Measurements from ENCODE around the gene PIAS2.
"Not testable (repeated sequence)": the region's sequence is repeated elsewhere in the genome, so short reads cannot be mapped to it uniquely, and the experiment has no call there.

Gene PIAS2

GRCh38 chr18:46899274-46899948 is 17.9 kb downstream of the PIAS2 start:
- peak; percentile 36 for DNase-seq

- no peak for DNase-seq
These were observed 23.2 kb downstream of the PIAS2 start for GRCh38 chr18:46894124-46894523.

DNA sequence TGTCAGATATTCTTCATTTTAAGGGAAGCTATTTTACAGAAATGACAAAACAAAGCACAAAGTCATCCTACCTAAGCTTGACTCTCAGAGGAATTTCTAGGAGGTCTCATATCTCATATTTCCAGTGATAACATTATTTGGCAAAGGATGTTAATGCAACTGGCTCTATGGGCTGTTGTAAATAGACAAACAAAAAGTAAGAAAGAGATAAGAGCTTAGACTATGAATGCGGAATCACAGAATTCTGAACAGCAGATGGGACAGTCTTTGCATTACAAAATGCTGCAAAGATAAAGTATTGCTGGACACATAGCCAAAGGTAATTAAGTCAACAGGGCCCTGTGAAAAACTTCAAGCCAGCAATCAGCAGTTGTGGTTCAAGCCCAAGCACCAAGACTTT is 23.9 kb downstream of the PIAS2 start:
- no peak for DNase-seq

- no peak for DNase-seq
These were observed 24.5 kb downstream of the PIAS2 start for GRCh38 chr18:46892842-46893241.

- no peak for DNase-seq
These were observed 25.5 kb downstream of the PIAS2 start for GRCh38 chr18:46891742-46892214.

DNA sequence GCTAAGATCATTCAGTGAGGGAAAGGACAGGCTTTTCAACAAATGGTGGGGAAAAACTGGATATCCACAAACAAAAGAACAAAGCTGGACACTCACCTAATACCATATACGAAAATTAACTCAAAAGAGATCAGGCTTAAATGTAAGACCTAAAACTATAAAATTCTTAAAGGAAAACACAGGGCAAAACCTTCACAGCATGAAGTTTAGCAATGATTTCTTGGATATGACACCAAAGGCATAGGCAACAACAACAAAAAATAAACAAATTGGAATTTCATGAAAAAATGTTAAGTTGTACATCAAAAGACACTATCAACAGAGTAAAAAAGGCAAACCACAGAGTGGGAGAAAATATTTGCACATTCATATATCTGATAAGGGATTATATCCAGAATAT is 28.3 kb downstream of the PIAS2 start:
- no peak for DNase-seq

GRCh38 chr18:46886893-46887292 is 30.4 kb downstream of the PIAS2 start:
- DNase-seq = no peak

GRCh38 chr18:46883180-46883579 is 34.1 kb downstream of the PIAS2 start:
- no peak for DNase-seq

- DNase-seq = no peak
These were observed 39.8 kb downstream of the PIAS2 start for GRCh38 chr18:46877329-46877987.

GRCh38 chr18:46868169-46868921 is 49.0 kb downstream of the PIAS2 start:
- no peak for DNase-seq

GRCh38 chr18:46867367-46868143 is 49.8 kb downstream of the PIAS2 start:
- no peak for DNase-seq

DNA sequence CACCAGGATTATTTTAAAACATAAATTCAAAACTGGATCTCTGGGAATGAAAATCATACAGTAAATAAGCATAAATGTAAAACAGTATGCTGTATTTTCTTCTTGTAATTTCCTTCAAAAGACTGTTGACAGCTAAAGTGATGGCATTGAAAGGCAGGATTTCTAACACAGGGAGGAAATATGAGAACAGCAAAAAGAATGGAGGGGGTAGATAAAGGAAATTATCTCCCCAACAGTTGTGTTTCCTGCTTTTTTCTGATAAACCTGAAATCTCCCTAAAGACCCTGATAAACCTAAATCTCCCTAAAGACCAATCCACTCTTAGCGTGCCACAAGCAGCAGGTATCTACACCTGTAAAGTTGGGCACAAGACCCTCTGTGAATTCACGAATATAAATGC is 50.8 kb downstream of the PIAS2 start:
- DNase-seq = no peak

GRCh38 chr18:46865245-46865644 is 52.1 kb downstream of the PIAS2 start:
- DNase-seq = not testable (repeated sequence)

GRCh38 chr18:46859855-46860254 is 57.5 kb downstream of the PIAS2 start:
- no peak for DNase-seq

GRCh38 chr18:46858290-46858689 is 59.0 kb downstream of the PIAS2 start:
- no peak for DNase-seq

DNA sequence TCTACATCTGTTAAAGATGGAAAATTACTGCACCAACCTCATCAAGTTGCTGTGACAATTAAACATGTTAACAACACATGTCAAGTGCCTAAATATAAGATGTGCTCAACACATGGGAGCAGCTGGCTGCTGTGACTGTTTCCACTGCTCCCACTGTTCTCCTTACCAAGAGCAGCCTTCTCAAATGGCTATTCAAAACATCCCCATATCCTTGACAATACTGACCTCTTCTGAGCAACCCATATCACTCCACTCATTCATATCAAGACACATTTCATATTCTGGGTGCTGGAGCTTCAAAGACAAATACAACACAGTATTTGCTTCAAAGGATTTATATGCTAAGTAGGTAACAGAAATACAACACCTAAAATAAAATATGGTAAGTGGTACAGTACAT is 60.3 kb downstream of the PIAS2 start:
- DNase-seq = no peak

DNA sequence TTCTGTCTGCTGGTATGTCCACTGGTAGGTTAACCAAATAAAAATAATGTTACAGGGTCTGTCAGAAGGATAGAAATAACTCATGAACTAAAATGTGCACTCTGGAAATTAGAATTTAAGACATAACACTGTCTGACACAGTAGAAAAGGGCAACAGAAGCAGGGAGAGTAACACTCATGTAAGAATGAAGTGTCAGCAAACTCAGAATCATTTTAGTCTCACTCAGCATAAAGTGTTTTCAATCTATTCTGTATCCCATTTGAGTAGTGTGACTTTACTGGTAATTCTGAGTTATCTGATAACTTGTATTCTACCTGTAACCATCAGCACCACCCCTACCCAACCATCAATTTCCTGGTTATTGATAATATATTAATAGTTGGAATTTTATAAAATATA is 68.3 kb downstream of the PIAS2 start:
- DNase-seq = no peak

GRCh38 chr18:46843372-46843771 is 73.9 kb downstream of the PIAS2 start:
- no peak for DNase-seq

DNA sequence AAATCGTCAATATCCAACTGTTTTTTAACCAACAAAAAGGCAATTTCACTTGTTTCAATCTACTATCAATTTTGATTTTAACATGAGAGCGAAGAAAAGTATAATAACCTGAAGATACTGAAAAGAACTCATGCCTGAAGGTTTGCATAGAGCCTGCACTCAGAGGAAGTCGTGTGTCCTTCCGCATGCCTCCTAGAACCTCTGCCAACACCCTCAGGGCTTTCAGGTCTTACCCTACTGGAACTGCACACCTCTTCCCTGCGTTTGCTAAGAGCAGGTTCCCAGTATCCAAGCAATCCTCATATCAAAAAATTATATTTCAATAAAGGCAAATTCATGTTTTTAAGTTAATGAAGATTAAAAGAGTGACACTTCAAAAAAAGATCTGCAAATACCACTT is 74.7 kb downstream of the PIAS2 start:
- DNase-seq = no peak

- DNase-seq = no peak
These were observed 83.4 kb downstream of the PIAS2 start for GRCh38 chr18:46833899-46834298.

- DNase-seq = no peak
These were observed 84.5 kb downstream of the PIAS2 start for GRCh38 chr18:46832849-46833248.

DNA sequence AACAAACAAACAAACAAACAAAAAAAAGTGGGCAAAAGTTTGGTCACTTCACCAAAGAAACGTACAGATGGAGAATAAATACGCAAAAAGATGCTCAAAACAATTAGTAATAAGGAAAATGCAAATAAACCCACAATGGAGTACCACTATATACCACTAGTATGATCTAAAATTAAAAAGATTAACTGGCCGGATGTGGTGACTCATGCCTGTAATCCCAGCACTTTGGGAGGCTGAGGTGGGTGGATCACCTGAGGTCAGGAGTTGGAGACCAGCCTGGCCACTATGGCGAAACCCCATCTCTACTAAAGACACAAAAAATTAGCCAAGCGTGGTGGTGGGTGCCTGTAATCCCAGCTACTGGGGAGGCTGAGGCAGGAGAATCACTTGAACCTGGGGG is 84.9 kb downstream of the PIAS2 start:
- not testable (repeated sequence) for DNase-seq

- no peak for DNase-seq
These were observed 85.9 kb downstream of the PIAS2 start for GRCh38 chr18:46831434-46831833.
